ENCODE data around the gene COPE.

The COPE gene

GRCh38 chr19:18853755-18854427, 65.3 kb downstream of the COPE start:
- no peak for DNase-seq (ENCODE audit: low read depth in 2 of 2, low spot score in 1 of 2)

GRCh38 chr19:18852648-18853047, 66.5 kb downstream of the COPE start:
- no peak for DNase-seq (ENCODE audit: low read depth in 2 of 2, low spot score in 1 of 2)

- no peak for DNase-seq (ENCODE audit: low read depth in 2 of 2, low spot score in 1 of 2)
Measured at GRCh38 chr19:18851673-18852325, 67.4 kb downstream of the COPE start.

- DNase-seq (ENCODE audit: low read depth in 2 of 2, low spot score in 1 of 2) = no peak
Measured at GRCh38 chr19:18850471-18851375, 68.5 kb downstream of the COPE start.

- DNase-seq (ENCODE audit: low read depth in 2 of 2, low spot score in 1 of 2) = no peak
Measured at GRCh38 chr19:18849838-18850400, 69.3 kb downstream of the COPE start.
